DND-41 (cell line): Measurements from ENCODE around the gene IFI30.

Experiments used
- ATAC-seq: fragments of 200-7000 bp; cut with Tn5 transposase; 3 replicates; pipeline ENCODE4 v1.9.1; 2021; ENCODE audit warnings: low read depth; ENCODE audit not compliant: insufficient read depth
- DNase-seq: peaks from one replicate; pipeline ENCODE4 v3.0.0-alpha.2; 2020
- H2AFZ ChIP-seq: 2 replicates; pipeline ENCODE4 v1.6.0; 2012; ENCODE audit warnings: low read depth, low read length
- H3K27ac ChIP-seq: 2 replicates; pipeline ENCODE4 v1.5.1; 2012; ENCODE audit warnings: low read length, inconsistent platforms
- H3K27me3 ChIP-seq: fragments of 200-600 bp; sonication (generic); 2 replicates; pipeline ENCODE4 v1.6.0; 2012; ENCODE audit warnings: low read length, mild to moderate bottlenecking, inconsistent platforms; ENCODE audit not compliant: insufficient read depth, poor library complexity
- H3K36me3 ChIP-seq: 2 replicates; pipeline ENCODE4 v1.5.1; 2012; ENCODE audit warnings: low read length, inconsistent platforms; ENCODE audit not compliant: insufficient read depth
- H3K4me1 ChIP-seq: 2 replicates; pipeline ENCODE4 v1.5.1; 2012; ENCODE audit warnings: mild to moderate bottlenecking, low read length; ENCODE audit not compliant: insufficient read depth
- H3K4me2 ChIP-seq: 2 replicates; pipeline ENCODE4 v1.6.0; 2012; ENCODE audit warnings: mild to moderate bottlenecking, moderate library complexity, low read length, inconsistent platforms; ENCODE audit not compliant: insufficient read depth
- H3K4me3 ChIP-seq, 2 experiments: fragments of 200-600 bp in 1 of 2; shearing (Covaris generic) in 1 of 2; 2 replicates each; pipeline ENCODE4 v1.5.1; 2012 to 2016; ENCODE audit warnings: inconsistent platforms in 2 of 2, low read length in 2 of 2, mild to moderate bottlenecking in 2 of 2, low read depth in 1 of 2, moderate library complexity in 1 of 2
- H3K79me2 ChIP-seq: 2 replicates; pipeline ENCODE4 v1.6.0; 2012; ENCODE audit warnings: low read length, inconsistent platforms; ENCODE audit not compliant: insufficient read depth
- H3K9ac ChIP-seq: 2 replicates; pipeline ENCODE4 v1.6.0; 2012; ENCODE audit warnings: low read depth, mild to moderate bottlenecking, inconsistent platforms, low read length, moderate library complexity
- H3K9me3 ChIP-seq: 2 replicates; pipeline ENCODE4 v1.5.1; 2012; ENCODE audit warnings: low read length, moderate library complexity, mild to moderate bottlenecking, inconsistent platforms; ENCODE audit not compliant: insufficient read depth, severe bottlenecking
- H4K20me1 ChIP-seq: 2 replicates; pipeline ENCODE4 v1.6.0; 2012; ENCODE audit warnings: low read length; ENCODE audit not compliant: insufficient read depth
- CTCF ChIP-seq: IDR thresholded peaks from 2 replicates; pipeline ENCODE4 v1.5.1; 2012; ENCODE audit warnings: borderline replicate concordance, low read length, moderate library complexity, mild to moderate bottlenecking; ENCODE audit not compliant: poor library complexity, severe bottlenecking; ENCODE audit errors: extremely low read depth
- EZH2 ChIP-seq: IDR thresholded peaks from 3 replicates; pipeline ENCODE4 v1.6.1; 2012; ENCODE audit warnings: borderline replicate concordance, low read depth, mild to moderate bottlenecking, moderate library complexity, low read length, inconsistent platforms; ENCODE audit not compliant: severe bottlenecking

Gene IFI30

GRCh38 chr19:18225355-18225701 is 51.7 kb downstream of the IFI30 start:
- H3K27me3 ChIP-seq: no peaks in the 10 kb centered on the region
- no peak overlapping the region for H3K4me2 ChIP-seq
- H3K4me3 ChIP-seq: no peak overlapping the region

DNA sequence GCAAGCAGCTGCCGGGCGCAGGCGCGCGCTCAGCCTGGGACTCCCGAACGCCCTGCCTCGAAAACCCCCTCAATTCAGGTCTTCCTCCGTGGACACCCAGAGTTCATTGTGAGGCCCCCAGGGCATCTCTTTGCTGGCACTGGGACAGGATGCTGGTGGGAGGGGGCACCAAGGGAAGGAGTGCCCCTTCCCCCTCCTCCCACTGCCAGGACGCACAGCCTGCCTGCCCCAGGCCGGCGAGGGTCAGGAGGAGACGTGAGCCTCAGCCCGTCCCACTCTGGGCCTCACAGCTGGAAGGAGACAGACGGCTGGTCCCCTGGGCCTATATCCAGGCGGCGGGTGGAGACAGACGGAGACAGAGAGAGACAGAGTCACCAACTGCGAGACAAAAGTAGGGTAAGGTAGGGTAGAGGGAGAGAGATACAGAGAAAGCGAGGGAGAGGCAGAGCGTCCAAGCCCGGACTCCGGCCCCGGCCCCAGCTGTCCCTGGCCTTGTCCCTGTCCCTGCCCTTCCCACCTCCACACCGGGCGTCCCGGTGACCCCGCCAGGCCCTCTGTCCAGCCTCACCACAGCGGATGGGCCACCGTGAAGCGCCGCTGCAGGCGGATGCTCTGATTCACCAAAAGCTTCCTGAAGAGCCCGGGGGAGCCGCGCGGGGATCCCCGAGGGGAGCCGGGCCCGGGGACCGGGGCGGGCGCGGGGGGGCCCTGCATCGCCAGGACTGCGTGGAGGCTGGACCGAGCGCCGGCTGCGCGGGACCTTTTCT is 52.3 kb downstream of the IFI30 start, which contains the start of gene PDE4C:
TSS of gene PDE4C (minus strand) at position 737 of the 767 bp plus-strand sequence. CDS start at position 714, 23 bp downstream.
- no peaks in the 10 kb centered on the region for H3K9me3 ChIP-seq
- H2AFZ ChIP-seq: no peak within 1 kb of the TSS
- no peak within 1 kb of the TSS for H3K4me2 ChIP-seq
- TF ChIP-seq CTCF: no peak
- no peak within 1 kb of the TSS for H3K9ac ChIP-seq
- H3K4me1 ChIP-seq: no peaks in the 10 kb centered on the region
- no peak for ATAC-seq
- no peak for DNase-seq
- H3K4me3 ChIP-seq: no peak within 1 kb of the TSS
- H3K27ac ChIP-seq: no peak within 1 kb of the TSS
- peaks cover 14% of the 10 kb centered on the region; the same call in 1 of the 2 replicates for H4K20me1 ChIP-seq
- H3K36me3 ChIP-seq: no peaks in the 10 kb centered on the region
- H3K27me3 ChIP-seq: no peaks in the 10 kb centered on the region
- H3K79me2 ChIP-seq: no peaks in the 10 kb centered on the region

More at GRCh38 chr19:18225355-18225701, 51.7 kb downstream of the IFI30 start:
- Histone ChIP-seq H2AFZ (no peak overlapping the region), H3K9me3 (no peaks in the 10 kb centered on the region), H3K27ac (no peak overlapping the region), H3K4me1 (no peaks in the 10 kb centered on the region), H4K20me1 (0 out of 2 replicates have a peak, but pooled peaks cover 10% of the 10 kb centered on the region), H3K79me2 (no peaks in the 10 kb centered on the region), H3K36me3 (no peaks in the 10 kb centered on the region), H3K9ac (no peak overlapping the region)
- DNase-seq (no peak), ATAC-seq (no peak)
- TF ChIP-seq EZH2 (no peak), CTCF (no peak)

DNA sequence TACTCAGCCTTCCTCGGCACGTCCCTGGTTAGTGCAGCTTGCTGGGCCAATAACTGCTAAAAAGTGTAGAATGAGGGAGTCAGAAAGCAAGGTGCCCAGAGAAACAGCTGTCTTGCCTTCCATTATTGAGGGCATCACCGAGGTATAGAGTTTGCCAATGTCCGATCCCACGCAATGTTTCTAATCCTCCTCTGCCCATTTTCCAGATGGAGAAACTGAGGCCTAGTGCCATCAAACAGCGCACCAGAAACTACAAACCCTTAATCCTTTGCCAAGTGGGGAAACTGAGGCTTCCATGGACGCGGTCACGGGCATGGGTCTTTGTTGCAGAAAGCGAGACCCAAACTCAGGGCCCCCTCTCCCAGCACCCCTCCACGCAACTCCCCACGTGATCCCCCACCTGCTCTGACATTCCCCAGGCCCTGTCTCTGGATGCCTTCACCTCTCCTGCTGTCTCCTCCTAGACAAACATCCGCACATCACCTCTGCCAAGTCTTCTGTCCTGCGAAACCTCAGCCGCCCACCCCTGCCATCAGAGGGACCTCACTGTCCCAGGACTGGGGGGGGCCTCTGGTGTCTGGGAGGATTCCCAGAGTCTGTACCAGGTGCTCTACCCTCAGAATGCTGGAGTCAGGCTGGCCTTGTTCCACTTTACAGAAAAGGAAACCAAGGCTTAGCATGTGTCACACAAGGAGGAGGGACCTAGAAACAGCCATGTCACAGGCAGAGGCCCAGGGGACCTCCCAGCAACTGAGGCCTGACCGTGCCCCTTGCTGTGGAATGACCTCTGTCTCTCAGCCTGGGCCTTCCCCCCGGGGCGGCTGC is 53.6 kb downstream of the IFI30 start:
- Histone ChIP-seq H3K36me3 (no peaks in the 10 kb centered on the region), H4K20me1 (peaks cover 22% of the 10 kb centered on the region; the same call in 1 of the 2 replicates), H3K4me3 (no peak overlapping the region), H3K27ac (no peak overlapping the region), H3K9me3 (no peaks in the 10 kb centered on the region), H3K4me2 (no peak overlapping the region), H3K79me2 (no peaks in the 10 kb centered on the region), H3K4me1 (no peaks in the 10 kb centered on the region), H2AFZ (no peak overlapping the region), H3K27me3 (no peaks in the 10 kb centered on the region), H3K9ac (no peak overlapping the region)
- ATAC-seq (no peak), DNase-seq (no peak)
- TF ChIP-seq EZH2: no peak
- TF ChIP-seq CTCF: no peak
